Epithelial cell of esophagus (primary cell): ENCODE results near the gene ZNF487.

Experiments used
- DNase-seq: peaks from one replicate; pipeline ENCODE4 v3.0.0; 2010; ENCODE audit warnings: low read depth
- H3K4me3 ChIP-seq: 2 replicates; pipeline ENCODE4 v1.5.1; 2011; ENCODE audit warnings: mild to moderate bottlenecking, low read length, control low read depth
- CTCF ChIP-seq: IDR thresholded peaks from 2 replicates; pipeline ENCODE4 v1.5.1; 2011; ENCODE audit warnings: low read depth, mild to moderate bottlenecking, low read length, control low read depth, inconsistent platforms; ENCODE audit not compliant: insufficient read depth; ENCODE audit errors: missing control alignments

The ZNF487 gene

GRCh38 chr10:43410345-43410744 lies 26.6 kb upstream of the ZNF487 start:
- no peak for TF ChIP-seq CTCF
- H3K4me3 ChIP-seq = no peak overlapping the region
- DNase-seq = no peak

- no peak overlapping the region for H3K4me3 ChIP-seq
- TF ChIP-seq CTCF = no peak
- no peak for DNase-seq
These were observed 25.4 kb upstream of the ZNF487 start for GRCh38 chr10:43411536-43411935.

- DNase-seq = no peak
- no peak for TF ChIP-seq CTCF
- no peak overlapping the region for H3K4me3 ChIP-seq
These were observed 21.4 kb upstream of the ZNF487 start for GRCh38 chr10:43415544-43415943.

- TF ChIP-seq CTCF = no peak
- no peak for DNase-seq
- no peak overlapping the region for H3K4me3 ChIP-seq
These were observed 18.8 kb upstream of the ZNF487 start for GRCh38 chr10:43417950-43418768.

GRCh38 chr10:43419997-43420368 lies 16.9 kb upstream of the ZNF487 start:
- H3K4me3 ChIP-seq = peak overlapping the region; percentile 48
- TF ChIP-seq CTCF = no peak
- no peak for DNase-seq

- DNase-seq = peak; percentile 66
- peak overlapping the region; percentile 48 for H3K4me3 ChIP-seq
- no peak for TF ChIP-seq CTCF
These were observed 16.3 kb upstream of the ZNF487 start for GRCh38 chr10:43420369-43421200.
